SK-N-DZ (cell line): Measurements from ENCODE around the gene CSF3R.
"Not testable (repeated sequence)": the region's sequence is repeated elsewhere in the genome, so short reads cannot be mapped to it uniquely, and the experiment has no call there.

Experiments
- DNase-seq: peaks from one replicate; pipeline ENCODE4 v3.0.0-alpha.2; 2015; ENCODE audit warnings: low spot score

CSF3R gene

DNA sequence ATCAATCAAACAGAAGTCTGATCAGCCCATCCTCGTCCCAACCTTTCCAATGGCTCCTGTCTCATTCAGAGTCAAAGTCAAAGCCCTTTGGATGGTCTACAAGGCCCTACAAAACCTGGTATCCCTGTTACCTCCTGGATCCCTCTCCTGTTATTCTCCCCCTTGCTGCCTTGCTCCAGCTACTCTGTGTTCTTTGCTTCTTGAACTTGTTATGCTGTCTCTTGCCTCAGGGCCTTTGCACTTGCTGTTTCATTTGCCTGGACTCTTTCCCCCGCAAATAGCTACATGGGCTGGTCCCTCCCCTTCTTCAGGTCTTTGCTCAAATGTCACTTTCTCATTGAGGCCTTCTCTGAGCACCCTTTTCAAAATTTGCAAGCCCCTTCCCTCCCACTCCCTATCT lies 1.4 kb upstream of the CSF3R start:
- DNase-seq: no peak

DNA sequence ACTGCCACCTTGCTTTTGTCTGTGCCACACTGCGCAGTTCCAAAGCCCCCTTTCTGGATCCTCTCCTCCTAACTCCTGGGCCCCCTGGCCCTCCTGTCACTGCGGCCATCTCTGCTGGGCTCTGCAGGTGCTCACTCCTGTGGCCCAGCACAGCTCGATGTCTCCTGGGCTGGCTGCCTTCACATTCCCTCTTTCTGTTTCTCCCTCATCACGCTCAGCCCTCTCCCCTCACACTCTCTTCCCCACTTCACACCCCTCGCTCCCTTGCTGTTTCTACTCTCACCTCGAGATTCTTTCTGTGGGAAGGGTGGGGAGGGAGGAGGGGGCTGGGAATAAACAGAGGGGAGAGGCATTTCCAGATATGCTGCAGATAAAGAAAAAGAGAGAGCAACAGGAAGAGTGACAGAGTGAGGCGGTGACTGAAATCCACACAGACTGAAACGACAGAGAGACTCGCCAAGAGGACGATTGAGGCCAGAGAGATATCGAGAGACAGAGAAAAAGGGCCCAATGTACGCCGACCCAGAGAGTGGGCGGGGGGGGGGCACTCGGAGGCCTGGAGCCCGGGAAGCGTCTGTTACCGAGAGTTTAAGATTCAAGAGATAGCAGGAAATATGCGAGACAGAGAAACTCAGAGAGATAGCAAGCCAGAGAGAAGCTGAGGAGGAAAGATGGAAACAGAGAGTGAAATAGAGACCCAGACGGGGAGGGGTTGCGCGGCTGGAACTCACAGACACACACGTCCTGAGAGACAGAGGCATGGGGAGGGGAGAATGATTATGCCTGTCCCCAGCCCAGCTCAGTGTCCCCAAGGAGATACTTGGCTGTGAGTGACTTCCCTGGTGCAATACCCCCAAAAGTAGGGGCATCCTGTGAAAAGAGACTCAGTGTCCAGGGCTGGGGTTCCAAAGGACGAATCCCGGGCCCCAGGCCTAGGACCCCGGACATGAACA lies 666 bp downstream of the CSF3R start:
- DNase-seq: no peak

DNA sequence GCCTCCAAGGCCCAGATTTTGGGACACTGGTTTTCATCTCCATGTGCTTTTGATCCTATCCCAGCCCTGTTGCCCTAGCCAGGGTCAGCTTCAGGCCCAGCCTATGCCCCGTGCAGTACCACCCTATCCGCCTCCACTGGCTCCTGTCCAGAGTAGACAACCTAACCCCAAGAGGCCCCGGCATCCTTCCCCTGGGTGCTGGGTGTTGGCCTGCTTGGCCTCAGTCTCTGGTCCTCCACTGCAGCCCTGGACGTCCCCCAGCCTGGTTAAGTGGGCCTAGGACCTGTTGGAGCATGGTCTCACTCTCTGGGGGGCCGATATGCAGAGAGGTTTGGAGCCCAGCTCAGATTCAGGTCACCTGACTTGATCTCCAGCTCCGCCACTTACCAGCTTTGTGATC lies 1.6 kb downstream of the CSF3R start:
- DNase-seq: no peak

DNA sequence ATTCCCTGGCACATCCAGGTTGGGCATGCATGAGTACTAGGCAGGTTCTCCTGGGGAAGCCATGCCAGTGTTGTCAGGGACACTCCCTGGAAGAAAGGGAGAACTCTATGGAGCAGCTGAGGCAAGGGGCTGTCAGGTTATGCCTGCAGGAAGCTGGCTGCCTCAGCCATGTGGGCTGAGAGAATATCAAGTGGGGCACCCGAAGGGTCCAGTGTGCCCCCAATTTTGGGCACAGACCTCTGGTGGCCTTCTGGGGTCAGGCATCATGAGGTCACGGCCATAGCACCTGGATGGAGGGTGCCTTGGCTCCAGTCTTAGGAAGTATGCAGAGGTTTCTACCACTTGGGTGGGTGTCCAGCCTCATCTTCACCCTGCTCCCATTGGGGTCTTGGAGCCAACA lies 2.6 kb downstream of the CSF3R start:
- DNase-seq: no peak

DNA sequence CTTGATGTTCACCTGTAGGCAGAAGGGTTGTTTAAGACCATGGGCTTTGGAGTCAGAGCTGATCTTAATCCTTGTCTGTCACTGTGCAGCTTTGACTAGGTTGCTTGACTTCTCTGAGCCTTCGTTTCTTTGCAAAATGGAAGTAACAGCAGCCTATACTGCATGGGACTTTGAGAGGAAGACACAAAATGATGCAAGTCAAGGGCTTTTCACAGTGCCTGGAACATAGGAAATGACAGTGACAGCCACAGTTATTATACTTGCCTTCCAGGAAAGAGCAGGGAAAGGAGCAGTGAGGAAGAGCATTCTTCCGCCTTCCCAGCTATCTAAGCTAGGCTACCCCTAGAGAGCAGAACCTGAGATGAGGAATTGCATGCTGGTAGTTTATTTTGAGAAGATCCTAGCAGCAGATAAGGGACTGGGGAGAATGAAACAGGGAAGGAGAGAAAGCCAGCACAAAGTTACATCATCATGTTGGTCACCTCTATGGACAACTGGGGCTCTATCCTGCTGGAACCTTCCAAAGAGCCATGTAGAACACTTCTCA lies 3.1 kb downstream of the CSF3R start:
- DNase-seq: no peak

DNA sequence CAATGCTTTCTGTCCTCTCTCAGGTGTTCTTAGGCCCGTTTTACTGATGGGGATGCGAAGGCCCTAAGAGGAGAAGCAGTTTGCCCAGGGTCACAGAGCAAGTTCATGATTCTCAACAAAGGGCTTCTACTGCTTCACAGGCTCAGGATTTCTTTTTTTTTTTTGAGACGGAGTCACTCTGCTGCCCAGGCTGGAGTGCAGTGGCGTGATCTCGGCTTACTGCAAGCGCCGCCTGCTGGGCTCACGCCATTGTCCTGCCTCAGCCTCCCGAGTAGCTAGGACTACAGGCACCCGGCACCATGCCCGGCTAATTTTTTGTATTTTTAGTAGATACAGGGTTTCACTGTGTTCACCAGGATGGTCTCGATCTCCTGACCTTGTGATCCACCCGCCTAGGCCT lies 5.1 kb downstream of the CSF3R start:
- DNase-seq: not testable (repeated sequence)

DNA sequence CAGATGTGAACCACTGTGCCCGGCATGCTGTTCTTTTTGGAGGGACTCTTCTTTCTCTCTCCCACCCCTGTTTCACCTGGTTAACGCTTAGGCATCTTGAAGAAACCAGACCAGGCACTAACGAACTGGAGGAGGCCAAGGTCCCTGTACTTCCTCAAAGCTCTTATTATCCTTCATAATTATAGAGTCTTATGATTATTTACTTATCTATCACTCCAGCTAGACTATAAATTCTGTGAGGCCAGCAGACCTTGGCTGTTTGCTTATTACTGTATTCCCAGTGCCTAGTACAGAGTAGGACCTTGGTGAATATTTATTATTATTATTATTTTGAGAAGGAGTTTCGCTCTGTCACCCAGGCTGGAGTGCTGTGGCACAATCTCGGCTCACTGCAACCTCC lies 5.8 kb downstream of the CSF3R start:
- no peak for DNase-seq

DNA sequence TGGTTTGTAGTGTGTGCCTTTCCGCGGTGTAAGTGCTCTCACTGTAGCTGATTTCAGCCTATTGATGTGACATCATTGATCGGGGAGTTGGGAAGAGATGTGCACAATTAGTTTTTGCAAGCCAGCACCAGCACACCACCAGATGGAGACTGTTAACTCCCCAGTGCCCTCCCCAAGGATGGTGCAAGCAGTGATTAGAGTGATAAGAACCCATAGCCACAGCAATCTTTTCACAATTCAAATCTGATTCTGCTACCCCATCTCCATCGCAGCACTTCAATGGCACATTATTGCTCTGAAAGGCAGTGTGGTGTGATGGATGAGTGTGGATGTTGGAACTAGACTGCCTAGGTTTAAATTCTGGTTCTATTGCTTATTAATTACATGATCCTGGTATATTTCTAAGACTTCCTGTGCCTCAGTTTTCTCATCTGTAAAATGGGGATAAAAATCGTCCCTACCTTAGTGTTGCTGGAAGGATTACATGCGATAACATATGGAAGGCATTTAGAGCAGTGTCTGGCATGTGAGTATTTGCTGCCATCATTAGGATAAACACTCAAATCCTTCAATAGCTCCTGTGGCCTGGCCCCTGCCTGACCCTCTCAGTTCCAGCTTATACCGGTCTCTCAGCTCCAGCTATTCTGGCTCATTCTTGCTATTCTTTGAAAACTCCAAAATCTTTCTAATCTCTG lies 6.7 kb downstream of the CSF3R start:
- no peak for DNase-seq

DNA sequence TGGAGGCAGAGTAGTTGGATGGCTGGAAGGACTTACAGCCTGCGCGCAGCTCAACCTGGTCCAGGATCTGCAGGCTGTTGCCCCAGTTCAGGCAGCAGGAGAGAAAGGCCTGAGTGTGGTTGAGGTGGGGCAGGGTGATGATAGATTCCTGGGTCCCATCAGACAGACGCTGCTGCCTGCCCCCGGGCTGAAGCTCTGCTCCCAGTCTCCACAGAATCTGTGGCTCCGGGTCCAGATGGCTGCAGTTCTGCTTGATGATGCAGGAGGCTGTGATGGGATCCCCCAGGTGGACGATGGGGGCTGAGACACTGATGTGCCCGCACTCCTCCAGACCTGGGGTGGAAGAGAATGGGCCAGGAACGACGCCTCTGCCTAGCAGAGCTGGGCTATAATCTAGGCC lies 7.4 kb downstream of the CSF3R start:
- no peak for DNase-seq

DNA sequence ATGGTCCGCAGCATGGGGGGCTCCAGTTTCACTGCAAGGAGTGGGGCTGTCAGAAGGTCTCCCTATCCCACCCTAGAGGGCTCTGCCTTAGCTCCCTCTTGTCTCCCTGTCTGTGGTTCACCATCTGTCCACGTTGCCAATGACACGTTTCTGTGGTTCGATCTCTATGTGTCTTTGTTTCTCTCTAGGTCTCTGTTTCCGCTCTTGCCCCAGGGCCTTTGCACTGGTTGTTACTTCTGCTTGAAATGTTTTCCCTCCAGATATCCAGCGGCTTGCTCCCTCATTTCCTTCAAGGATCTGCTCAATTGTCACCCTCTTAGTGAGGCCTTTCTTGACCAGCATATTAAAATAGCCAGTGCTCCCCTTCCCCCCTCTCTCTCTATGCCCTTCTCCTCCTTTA lies 10.1 kb downstream of the CSF3R start:
- DNase-seq: no peak

DNA sequence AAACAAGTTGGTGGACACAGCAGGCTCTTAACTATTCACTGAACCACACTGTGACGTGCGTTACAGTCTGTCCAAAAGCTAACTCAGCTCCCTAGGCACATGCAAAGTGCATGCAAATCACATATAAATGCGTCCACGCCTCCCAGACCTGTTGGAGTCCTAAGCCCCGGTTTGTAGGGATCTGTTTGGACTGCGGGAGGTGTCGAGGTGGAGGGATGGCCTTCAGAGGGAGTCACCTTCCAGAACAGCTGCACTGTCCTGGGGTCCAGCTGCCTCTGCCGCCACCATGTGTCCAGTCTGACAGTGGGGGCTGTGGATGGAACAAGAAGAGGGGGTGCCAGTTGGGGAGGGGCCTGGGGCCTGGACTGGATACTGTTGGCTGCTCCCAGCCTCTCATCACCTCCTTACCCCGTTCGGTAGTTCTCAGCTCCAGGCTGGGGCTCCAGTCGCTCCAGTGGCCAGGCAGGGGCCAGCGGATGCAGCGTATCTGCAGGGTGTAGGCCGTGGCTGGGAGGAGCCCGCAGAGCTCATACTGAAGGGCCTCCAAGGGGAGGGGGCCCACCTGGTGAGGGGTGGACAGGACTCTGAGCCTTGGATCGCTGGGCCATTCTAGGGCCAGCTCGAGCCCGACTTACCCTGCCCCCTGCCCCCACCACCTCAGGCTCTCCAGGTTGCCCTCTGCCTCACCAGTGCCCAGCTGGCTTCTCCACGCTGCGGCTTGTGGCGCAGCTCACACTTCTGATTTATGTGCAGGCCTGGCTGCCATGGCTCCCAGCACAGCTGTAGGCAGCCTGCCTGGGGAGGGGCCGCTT lies 10.7 kb downstream of the CSF3R start:
- no peak for DNase-seq

DNA sequence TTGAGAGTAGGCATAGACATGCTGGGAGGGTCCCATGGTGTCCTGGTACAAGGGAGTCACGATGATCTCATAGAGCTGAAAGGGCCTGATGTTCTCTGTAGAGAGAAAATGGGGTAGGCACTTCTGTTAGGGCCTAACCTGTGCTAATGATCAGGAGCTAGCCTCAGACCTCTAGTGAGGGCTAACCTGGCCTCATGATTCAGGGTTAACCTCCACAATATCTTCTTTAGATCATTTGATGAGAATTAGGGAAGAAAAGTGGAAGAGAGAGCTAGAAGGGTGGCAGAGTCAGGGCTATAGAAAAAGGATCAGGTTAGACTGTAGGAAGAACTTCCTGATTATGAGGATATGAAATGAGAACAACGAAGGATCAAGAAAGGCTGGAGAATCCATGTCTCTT lies 13.6 kb downstream of the CSF3R start:
- DNase-seq: no peak

DNA sequence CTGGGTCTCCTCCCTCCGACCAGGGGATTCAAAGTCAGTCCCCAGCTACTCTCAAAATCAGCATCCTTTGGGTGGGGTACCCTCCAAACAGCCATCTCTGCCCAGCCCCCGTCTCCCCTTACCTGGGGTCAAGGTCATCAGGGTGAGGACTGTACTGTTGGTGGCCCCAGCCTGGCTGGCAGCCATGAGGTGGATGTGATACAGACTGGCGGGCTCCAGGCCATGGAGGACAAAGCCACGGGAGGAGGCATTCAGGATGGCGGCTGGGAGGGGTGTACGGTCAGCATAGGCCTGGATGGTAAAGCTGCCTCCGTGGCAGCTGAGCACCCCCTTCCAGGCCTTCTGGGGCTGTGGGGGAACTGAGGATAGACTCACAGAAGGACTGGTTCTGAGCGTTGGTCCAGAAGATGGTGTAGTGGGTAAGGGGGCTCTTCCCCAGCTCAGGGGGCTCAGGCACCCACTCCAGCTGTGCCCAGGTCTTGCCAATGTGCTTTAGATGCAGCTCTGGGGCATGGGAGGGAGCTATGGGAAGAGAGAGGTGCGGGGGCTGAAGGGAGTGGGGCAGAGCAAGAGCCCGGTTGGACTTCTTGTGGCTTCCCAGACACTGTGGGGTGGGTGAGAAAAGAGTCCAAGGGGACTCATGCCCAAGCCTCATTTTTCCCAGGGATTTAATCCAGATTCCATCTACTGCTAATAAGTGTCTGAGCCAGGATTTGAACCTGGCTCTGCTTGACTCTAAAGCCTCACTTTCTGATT lies 14.8 kb downstream of the CSF3R start:
- no peak for DNase-seq

DNA sequence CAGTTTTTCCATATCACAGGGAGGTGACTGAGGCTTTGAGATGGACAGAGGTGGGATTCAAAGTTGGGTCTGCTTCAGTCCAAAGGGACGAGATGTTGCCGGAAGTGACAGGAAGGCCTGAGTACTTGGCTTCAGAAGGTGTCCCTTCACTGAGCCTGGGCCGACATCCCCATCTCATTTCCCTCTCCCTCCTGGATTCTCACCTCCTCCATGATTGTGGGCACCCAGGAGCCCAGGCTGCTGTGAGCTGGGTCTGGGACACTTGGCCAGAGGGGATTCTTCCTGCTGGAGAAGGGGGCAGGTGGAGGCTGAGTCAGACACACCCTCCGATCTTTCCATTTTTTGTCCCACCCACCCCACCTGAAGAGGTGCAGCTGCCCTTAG lies 15.7 kb downstream of the CSF3R start:
- DNase-seq: no peak

DNA sequence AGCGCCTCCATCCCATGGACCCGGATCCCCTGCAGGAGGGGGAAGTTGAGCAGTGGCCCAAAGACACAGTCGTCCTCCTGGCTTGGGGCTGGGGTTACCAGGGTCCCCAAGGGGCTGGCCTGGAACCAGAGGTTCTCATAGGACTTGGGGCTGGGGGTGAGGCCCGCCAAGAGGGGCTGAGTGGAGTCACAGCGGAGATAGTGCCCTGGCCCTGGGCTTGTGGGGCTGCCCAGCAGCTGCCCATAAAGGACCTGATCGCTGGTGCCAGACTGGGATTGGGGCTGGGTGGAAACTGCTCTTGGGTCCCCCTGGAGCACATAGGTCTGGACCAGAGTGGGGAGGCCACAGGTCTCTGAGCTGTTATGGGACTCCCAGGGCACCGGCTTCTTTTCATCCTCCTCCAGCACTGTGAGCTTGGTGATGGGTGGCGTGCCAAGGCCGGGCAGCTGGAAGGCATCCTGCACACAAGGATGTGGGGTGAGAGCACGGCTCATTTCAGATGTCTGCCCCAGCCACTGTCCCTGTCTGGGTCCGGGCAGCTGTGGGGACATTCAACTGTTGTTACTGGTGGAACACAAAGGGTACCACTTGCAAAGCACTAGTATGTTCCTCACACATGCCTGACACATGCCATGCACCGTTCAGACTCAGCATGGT lies 16.2 kb downstream of the CSF3R start:
- DNase-seq: no peak

DNA sequence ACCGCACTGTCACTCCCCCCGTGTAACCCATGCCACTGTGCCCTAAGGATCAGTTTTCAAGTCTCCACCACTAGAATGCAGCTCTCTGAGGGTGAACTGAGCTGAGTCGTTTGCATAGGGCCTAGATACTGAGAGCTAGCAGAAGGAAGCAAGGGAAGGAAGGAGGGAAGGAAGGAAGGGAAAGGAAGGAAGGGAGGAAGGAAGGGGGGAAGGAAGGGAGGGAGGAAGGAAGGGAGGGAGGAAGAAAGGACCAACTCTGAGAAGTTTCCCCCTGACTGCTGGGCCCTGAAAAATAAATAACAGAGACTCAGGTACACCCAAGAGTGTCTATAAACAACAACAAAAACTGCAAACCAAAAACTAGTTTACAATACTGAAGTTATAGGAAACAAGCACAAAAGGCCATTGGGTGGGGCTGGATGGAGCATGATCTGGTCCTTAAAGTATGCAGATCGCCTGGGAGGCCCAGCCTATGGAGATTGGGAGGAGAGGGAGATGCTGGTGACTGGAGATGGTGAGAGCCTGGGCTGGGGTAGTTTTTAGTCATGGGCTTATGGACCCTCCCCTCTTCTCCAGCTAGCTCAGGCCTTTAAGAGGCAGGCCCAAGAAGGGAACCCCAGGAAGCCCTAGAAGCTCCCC lies 16.9 kb downstream of the CSF3R start:
- DNase-seq: no peak

DNA sequence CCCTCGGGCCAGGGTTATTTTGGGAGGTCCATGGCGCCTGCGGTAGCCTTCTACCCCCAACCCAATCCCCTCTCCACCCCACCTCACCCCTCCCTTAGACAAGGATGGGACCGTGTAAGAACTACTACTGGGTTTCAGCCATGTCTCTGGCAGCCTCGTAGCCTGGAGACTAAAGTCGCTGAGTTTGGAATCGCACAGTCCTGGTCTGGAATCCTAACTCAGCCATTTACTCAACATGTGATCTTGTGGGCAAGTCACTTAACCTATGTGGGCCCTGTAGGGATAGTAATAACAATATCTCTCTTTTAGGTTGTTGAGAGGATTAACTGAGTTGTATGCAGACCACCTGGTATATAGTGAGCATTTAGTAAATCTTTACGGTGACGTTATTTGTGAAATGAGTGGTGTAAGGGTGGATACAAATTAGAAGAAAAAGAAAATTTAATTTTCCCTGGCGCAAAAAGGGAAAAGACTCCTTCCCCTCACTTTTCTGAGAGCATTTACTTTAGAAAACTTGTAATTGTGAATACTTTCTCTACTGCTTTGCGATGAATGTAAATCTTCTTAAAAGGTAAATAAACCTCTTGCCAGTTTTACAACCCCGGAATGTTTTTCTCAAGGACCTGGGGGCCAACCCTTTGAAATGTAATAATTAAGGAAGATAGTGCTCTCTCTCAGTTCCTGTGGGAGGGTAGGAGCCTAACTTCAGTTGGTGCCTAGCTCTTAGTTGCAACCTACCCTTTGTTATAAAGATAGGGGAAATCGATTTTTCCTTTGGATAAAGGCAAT lies 17.9 kb downstream of the CSF3R start:
- no peak for DNase-seq

DNA sequence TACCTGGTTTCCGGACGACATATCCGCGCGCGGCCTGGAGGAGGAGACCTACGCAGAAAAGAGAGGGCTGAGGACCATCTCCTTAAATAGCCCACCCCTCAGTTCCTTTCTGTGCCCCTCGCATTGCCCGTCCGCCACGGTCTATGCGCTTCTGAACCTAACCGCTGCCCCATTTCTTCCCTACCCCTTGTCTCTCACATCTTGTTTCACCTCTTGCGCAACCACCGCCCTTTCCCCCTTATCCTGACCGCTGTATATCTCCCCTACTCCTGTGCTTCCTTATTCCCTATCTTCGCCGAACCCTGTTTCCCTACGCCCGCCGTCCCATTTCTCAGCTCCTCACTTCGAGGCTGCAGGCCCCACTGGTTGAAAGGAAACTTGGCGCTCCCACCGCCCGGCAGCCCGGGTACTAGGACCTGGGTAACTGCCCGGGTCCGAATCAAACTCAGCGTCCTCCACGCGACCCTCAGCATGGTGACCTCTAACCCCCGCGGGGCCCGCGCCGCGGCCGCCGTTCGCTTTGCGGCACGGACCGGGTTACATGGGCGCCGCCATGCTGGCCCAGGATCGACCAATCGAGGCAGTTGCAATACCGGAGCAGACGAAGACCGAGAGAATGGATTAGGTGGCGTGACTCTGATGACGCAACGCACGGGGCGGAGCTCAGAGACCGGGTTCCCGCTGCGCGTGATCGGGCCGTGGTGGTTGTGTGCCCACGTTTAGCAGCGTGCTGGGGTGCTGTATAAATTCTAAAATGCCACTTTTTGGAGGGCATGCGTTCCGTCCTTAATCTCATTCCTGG lies 18.7 kb downstream of the CSF3R start, which contains the start of gene MRPS15:
TSS of gene MRPS15 (minus strand) at position 582 of the 802 bp plus-strand sequence. CDS start at position 473, 109 bp downstream.
- DNase-seq: peak; percentile 89
